ENCODE results near the gene BOD1L1.

Gene BOD1L1

GRCh38 chr4:13627606-13628311 lies at the start of gene BOD1L1:
BOD1L1 (minus strand) TSS chr4:13627725; CDS start chr4:13627587, 138 bp downstream.
- DNase-seq, result peak; percentile 70

- no peak for DNase-seq
Observed at GRCh38 chr4:13674971-13675370, 47.4 kb upstream of the BOD1L1 start.

DNA sequence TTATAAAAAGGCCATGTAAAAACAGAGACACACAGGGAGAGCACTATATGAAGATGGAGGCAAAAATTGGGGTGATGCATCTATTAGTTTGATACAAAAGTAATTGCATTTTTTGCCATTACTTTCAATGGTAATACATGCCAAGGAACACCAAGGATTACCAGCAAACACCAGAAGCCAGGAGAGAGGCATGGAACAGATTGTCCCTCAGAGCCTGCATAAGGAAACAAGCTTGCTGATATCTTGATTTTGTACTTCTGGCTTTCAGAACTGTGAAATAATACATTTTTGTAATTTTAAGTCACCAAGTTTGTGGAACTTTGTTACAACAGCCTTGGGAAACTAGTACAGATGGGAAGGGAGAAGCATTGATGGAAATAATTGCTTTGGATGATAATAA lies 45.6 kb upstream of the BOD1L1 start:
- no peak for DNase-seq

DNA sequence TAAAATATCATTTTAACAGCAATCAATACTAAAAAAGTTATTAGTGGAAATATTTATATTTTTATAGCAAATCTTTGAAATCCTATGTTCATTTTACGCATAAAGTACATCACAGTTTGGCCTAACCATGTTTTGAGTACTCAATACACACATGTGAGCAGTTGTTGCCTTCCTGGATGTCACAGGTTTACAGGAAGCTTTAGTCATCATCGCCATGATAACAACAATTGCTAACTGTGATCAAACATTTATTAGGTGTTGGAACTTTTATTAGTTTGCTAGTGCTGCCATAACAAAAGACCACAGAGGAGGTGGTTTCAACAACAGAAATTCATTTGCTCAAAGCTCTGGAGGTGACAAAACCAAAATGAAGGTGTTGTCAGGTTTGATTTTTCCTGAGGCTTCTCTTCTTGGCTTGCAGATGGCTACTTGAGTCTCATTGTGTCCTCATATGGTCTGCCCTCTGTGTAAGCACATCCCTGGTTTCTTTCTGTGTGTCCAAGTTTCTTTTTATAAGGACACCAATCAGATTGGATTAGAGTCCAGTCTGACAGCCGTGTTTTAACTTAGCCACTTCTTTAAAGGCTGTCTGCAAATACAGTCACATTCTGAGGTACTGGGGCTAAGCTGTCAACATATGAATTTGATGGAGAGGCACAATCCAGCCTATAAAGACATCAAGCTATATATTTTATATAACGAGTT lies 43.1 kb upstream of the BOD1L1 start:
- DNase-seq, result no peak

GRCh38 chr4:13665701-13666660 lies 38.5 kb upstream of the BOD1L1 start:
- no peak for DNase-seq

DNA sequence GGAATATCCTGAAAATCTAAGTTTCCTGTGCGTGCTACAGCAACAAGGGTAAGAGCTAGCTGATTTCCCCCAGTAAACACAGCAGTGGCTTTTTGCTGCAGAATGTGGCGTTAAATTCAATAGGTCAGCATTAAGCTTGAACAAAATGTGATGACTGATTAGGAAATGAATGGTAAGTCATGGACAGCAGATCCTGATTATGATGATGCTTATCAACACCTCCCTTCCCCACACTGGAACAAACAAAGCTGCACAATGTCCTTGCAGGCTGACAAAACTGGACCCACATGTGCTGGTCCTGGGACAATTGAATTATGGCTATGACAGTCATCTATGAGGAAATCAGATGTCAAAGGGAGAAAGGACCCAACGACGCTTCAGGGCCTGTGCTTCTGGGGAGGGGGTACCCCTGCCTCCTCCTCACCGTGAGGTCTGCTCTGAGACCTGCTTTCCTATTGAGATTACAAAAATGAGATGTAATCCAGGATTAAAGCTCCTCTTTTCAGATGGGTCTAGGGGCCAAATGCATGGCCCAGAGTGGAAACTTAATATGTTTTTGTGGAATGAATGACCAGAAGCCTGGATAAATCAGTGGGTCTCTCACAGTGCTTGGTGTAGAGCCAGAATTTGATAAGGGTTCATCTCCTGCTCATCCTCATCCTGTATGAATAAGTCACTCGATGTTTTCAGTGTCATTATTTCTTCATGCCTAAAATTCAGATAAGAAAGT lies 32.0 kb upstream of the BOD1L1 start:
- no peak for DNase-seq

- no peak for DNase-seq
Observed at GRCh38 chr4:13656569-13657405, 29.3 kb upstream of the BOD1L1 start.

- no peak for DNase-seq
Observed at GRCh38 chr4:13654162-13654797, 26.8 kb upstream of the BOD1L1 start.

- no peak for DNase-seq
Observed at GRCh38 chr4:13653766-13654161, 26.2 kb upstream of the BOD1L1 start.

- DNase-seq, result no peak
Observed at GRCh38 chr4:13647031-13647430, 19.5 kb upstream of the BOD1L1 start.

- no peak for DNase-seq
Observed at GRCh38 chr4:13645075-13645474, 17.6 kb upstream of the BOD1L1 start.

GRCh38 chr4:13642170-13642950 lies 14.8 kb upstream of the BOD1L1 start:
- DNase-seq, result no peak

- DNase-seq, result no peak
Observed at GRCh38 chr4:13641084-13641483, 13.6 kb upstream of the BOD1L1 start.

GRCh38 chr4:13640149-13640940 lies 12.8 kb upstream of the BOD1L1 start:
- DNase-seq, result no peak

GRCh38 chr4:13635286-13635799 lies 7.8 kb upstream of the BOD1L1 start:
- no peak for DNase-seq

DNA sequence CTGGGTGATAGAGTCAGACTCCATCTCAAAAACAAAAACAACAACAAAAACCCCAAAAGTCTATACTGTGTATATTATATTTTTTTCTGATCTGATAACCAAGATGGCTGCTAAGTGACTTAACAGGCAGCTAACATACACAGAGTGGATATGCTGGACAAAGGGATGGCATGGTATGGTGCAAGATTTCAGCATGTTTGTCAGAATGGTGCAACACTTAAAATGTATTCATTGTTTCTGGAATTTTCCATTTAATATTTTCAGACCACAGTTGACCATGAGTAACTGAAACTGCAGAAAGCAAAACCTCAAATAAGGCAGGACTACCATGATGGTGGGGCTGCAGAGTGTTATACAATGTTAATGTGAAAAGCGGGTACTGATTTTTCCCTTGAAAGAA lies 6.1 kb upstream of the BOD1L1 start:
- DNase-seq, result no peak

GRCh38 chr4:13627178-13627605 lies 333 bp downstream of the BOD1L1 start:
- no peak for DNase-seq

GRCh38 chr4:13626492-13627177 lies 890 bp downstream of the BOD1L1 start:
- no peak for DNase-seq

Data from GF-D8 (cell line).